Measurements from ENCODE around the gene ADGRB3. TPM values are rescaled to one million over a fixed set of nuclear protein-coding genes. Genes with fewer than 3 reads are reported as not detected.
"Not testable (repeated sequence)": the region's sequence is repeated elsewhere in the genome, so short reads cannot be mapped to it uniquely, and the experiment has no call there.

The ADGRB3 gene
- total RNA-seq, 2 experiments from 2014 or later: not detected

GRCh38 chr6:69286331-69286730, 651.2 kb downstream of the ADGRB3 start:
- Mint-ChIP-seq H3K9me3 (no peaks in the 10 kb centered on the region), H3K4me1 (no peaks in the 10 kb centered on the region), H3K27me3 (no peaks in the 10 kb centered on the region), H3K36me3 (ENCODE audit: low read depth) (no peaks in the 10 kb centered on the region), H3K4me3 (no peak overlapping the region), H3K27ac (no peak overlapping the region)
- no peak for DNase-seq
- ChIA-PET POLR2A (no interaction called here), CTCF (no interaction called here)

GRCh38 chr6:69288198-69288597, 653.1 kb downstream of the ADGRB3 start:
- DNase-seq; H3K4me1 Mint-ChIP-seq; H3K9me3 Mint-ChIP-seq; H3K4me3 Mint-ChIP-seq; H3K36me3 Mint-ChIP-seq (ENCODE audit: low read depth); H3K27ac Mint-ChIP-seq; H3K27me3 Mint-ChIP-seq; POLR2A ChIA-PET; CTCF ChIA-PET: not testable (repeated sequence)

GRCh38 chr6:69289689-69290495, 654.8 kb downstream of the ADGRB3 start:
- CTCF ChIA-PET: no interaction called here
- Mint-ChIP-seq H3K9me3 (no peaks in the 10 kb centered on the region), H3K27ac (no peak overlapping the region), H3K36me3 (ENCODE audit: low read depth) (no peaks in the 10 kb centered on the region), H3K4me3 (no peak overlapping the region), H3K4me1 (no peaks in the 10 kb centered on the region), H3K27me3 (no peaks in the 10 kb centered on the region)
- POLR2A ChIA-PET: no interaction called here
- DNase-seq: no peak

DNA sequence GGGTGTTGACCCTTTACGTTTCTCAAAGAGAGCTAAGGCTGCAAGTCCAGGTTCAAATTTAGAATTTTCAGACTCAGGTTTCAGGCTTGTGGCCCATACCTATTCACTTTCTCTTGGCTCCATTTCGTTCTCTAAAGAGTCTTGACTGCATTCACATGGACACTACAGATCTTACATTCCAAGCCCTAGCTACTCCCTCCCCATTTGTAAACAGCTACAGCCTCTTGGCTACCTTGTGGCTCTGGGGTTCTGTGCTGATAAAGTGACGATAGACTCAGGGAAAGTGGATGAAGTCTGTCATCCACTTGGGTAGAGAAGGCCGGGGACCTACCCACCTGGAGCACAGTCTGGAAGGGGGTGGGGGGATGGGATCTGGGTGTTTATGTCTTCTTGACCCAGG, 658.4 kb downstream of the ADGRB3 start:
- H3K4me3 Mint-ChIP-seq: no peak overlapping the region
- ChIA-PET CTCF (no interaction called here), POLR2A (no interaction called here)

GRCh38 chr6:69294407-69294806, 659.3 kb downstream of the ADGRB3 start:
- DNase-seq: no peak
- Mint-ChIP-seq H3K27me3 (no peaks in the 10 kb centered on the region), H3K9me3 (no peaks in the 10 kb centered on the region), H3K4me1 (no peaks in the 10 kb centered on the region), H3K4me3 (no peak overlapping the region), H3K36me3 (ENCODE audit: low read depth) (no peaks in the 10 kb centered on the region), H3K27ac (no peak overlapping the region)
- ChIA-PET POLR2A (no interaction called here), CTCF (no interaction called here)

More for the DNA sequence above, 658.4 kb downstream of the ADGRB3 start:
- Mint-ChIP-seq H3K9me3 (no peaks in the 10 kb centered on the region), H3K36me3 (ENCODE audit: low read depth) (no peaks in the 10 kb centered on the region), H3K27me3 (no peaks in the 10 kb centered on the region), H3K4me1 (no peaks in the 10 kb centered on the region), H3K27ac (no peak overlapping the region)
- DNase-seq: no peak

- DNase-seq: no peak
- H3K4me1 Mint-ChIP-seq: no peaks in the 10 kb centered on the region
- H3K9me3 Mint-ChIP-seq: no peaks in the 10 kb centered on the region
- no peaks in the 10 kb centered on the region for H3K36me3 Mint-ChIP-seq (ENCODE audit: low read depth)
- ChIA-PET POLR2A (no interaction called here), CTCF (no interaction called here)
- no peak overlapping the region for H3K4me3 Mint-ChIP-seq
- no peaks in the 10 kb centered on the region for H3K27me3 Mint-ChIP-seq
- H3K27ac Mint-ChIP-seq: no peak overlapping the region
Observed at GRCh38 chr6:69294862-69295261, 659.8 kb downstream of the ADGRB3 start.

GRCh38 chr6:69303382-69303781, 668.3 kb downstream of the ADGRB3 start:
- DNase-seq: no peak
- Mint-ChIP-seq H3K36me3 (ENCODE audit: low read depth) (no peaks in the 10 kb centered on the region), H3K9me3 (no peaks in the 10 kb centered on the region), H3K27me3 (no peaks in the 10 kb centered on the region), H3K27ac (no peak overlapping the region), H3K4me3 (no peak overlapping the region), H3K4me1 (no peaks in the 10 kb centered on the region)
- CTCF ChIA-PET: no interaction called here
- POLR2A ChIA-PET: no interaction called here

GRCh38 chr6:69305456-69305855, 670.4 kb downstream of the ADGRB3 start:
- ChIA-PET POLR2A (no interaction called here), CTCF (no interaction called here)
- H3K4me1 Mint-ChIP-seq: no peaks in the 10 kb centered on the region
- no peaks in the 10 kb centered on the region for H3K27me3 Mint-ChIP-seq
- no peak for DNase-seq
- H3K36me3 Mint-ChIP-seq (ENCODE audit: low read depth): no peaks in the 10 kb centered on the region
- H3K27ac Mint-ChIP-seq: no peak overlapping the region
- no peak overlapping the region for H3K4me3 Mint-ChIP-seq
- H3K9me3 Mint-ChIP-seq: no peaks in the 10 kb centered on the region

DNA sequence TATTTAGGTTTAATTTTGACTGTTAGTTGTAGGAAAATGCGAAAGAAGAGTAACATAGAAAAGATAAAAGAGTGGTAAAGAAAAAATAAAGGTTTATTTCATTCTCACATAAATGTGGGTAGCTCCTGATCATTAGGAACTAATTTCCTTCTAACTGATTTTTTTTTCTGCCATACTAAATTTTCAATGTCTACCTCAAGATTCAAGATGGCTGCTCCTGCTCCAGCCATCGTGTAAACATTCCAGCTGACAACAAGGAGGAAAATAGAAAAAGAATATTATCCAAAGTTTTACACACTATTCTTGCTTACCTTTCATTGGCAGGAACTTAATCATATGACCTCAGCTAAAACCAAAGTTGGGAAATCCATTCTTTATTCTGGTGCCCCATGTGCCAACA, 673.5 kb downstream of the ADGRB3 start:
- no peaks in the 10 kb centered on the region for H3K36me3 Mint-ChIP-seq (ENCODE audit: low read depth)
- POLR2A ChIA-PET: no interaction called here
- no peak overlapping the region for H3K27ac Mint-ChIP-seq
- no peak for DNase-seq
- CTCF ChIA-PET: no interaction called here
- H3K27me3 Mint-ChIP-seq: no peaks in the 10 kb centered on the region
- H3K4me3 Mint-ChIP-seq: no peak overlapping the region
- no peaks in the 10 kb centered on the region for H3K4me1 Mint-ChIP-seq
- H3K9me3 Mint-ChIP-seq: no peaks in the 10 kb centered on the region

DNA sequence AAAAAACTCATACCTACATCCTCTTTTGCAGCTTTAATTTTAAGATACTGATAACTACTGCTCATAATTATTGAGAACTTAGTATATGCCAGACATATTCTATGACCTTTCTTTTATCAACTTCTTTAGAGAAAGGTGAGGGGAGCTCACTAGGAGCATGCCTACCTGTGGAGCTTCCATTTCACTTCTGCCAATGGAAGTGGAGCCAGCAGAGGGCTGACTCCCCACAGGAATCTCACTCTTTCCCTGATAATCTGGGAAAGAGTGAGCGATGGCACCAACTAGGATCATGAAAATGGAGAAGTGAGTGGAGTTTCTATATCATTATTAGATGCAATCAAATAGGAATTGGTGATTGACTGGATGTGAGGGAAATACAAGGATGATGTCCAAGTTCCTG, 676.8 kb downstream of the ADGRB3 start:
- no peaks in the 10 kb centered on the region for H3K27me3 Mint-ChIP-seq
- no peaks in the 10 kb centered on the region for H3K9me3 Mint-ChIP-seq
- ChIA-PET POLR2A (no interaction called here), CTCF (no interaction called here)
- H3K27ac Mint-ChIP-seq: no peak overlapping the region
- no peaks in the 10 kb centered on the region for H3K36me3 Mint-ChIP-seq (ENCODE audit: low read depth)
- no peak overlapping the region for H3K4me3 Mint-ChIP-seq
- H3K4me1 Mint-ChIP-seq: no peaks in the 10 kb centered on the region
- DNase-seq: no peak

DNA sequence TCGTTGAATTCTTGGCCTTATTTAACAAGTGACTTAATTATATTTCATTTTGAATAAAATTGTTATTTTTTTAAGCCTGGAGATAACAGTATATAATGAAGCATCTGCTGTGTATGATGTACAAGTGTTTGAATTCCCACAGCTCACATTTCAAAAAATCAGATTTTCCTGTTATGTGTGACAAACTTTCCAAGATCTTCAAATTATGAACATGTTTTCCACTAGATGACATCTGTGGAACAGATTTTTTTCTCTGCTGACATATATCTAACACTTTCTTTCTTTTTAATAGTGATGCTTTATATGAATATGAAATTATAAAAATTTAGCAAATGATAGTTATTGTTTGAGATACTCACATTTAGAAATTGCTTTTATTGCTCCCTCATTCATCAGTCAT, 678.9 kb downstream of the ADGRB3 start:
- Mint-ChIP-seq H3K4me1 (no peaks in the 10 kb centered on the region), H3K36me3 (ENCODE audit: low read depth) (no peaks in the 10 kb centered on the region), H3K27ac (no peak overlapping the region), H3K27me3 (no peaks in the 10 kb centered on the region), H3K4me3 (no peak overlapping the region), H3K9me3 (no peaks in the 10 kb centered on the region)
- ChIA-PET CTCF (no interaction called here), POLR2A (no interaction called here)
- DNase-seq: no peak

GRCh38 chr6:69314531-69314930, 679.4 kb downstream of the ADGRB3 start:
- H3K27ac Mint-ChIP-seq: no peak overlapping the region

DNA sequence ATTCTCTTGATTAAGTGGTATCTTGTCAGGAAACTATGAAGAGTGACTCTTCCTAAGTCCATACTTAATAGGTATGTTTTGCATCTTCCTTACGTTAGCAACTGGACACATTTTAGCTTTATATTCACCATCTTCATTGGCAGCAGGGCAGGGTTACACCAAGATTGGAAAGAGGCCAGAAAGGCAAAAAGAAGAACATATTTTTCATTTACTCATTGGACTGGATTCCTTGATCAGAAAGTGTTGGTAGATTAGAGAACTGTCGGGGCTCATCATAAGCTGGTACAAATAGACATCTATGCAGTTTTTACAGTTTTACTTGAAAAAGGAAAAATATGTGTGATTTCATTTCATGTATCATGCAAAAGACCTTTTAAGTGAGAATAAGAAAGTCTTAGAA, 696.8 kb downstream of the ADGRB3 start:
- Mint-ChIP-seq H3K27ac (no peak overlapping the region), H3K4me3 (no peak overlapping the region), H3K27me3 (no peaks in the 10 kb centered on the region), H3K36me3 (ENCODE audit: low read depth) (no peaks in the 10 kb centered on the region), H3K9me3 (no peaks in the 10 kb centered on the region), H3K4me1 (no peaks in the 10 kb centered on the region)
- ChIA-PET POLR2A (no interaction called here), CTCF (no interaction called here)
- no peak for DNase-seq

More at GRCh38 chr6:69314531-69314930, 679.4 kb downstream of the ADGRB3 start:
- ChIA-PET POLR2A (no interaction called here), CTCF (no interaction called here)
- Mint-ChIP-seq H3K4me3 (no peak overlapping the region), H3K4me1 (no peaks in the 10 kb centered on the region), H3K9me3 (no peaks in the 10 kb centered on the region), H3K27me3 (no peaks in the 10 kb centered on the region), H3K36me3 (ENCODE audit: low read depth) (no peaks in the 10 kb centered on the region)
- DNase-seq: no peak

- ChIA-PET POLR2A (no interaction called here), CTCF (no interaction called here)
- no peak overlapping the region for H3K4me3 Mint-ChIP-seq
- no peak overlapping the region for H3K27ac Mint-ChIP-seq
- H3K4me1 Mint-ChIP-seq: no peaks in the 10 kb centered on the region
- no peaks in the 10 kb centered on the region for H3K9me3 Mint-ChIP-seq
- DNase-seq: no peak
- H3K27me3 Mint-ChIP-seq: no peaks in the 10 kb centered on the region
- H3K36me3 Mint-ChIP-seq (ENCODE audit: low read depth): no peaks in the 10 kb centered on the region
Observed at GRCh38 chr6:69337311-69337710, 702.2 kb downstream of the ADGRB3 start.
